GM18526 (cell line): Measurements from ENCODE around the gene CTTNBP2.

Experiments
- POLR2A ChIP-seq: IDR thresholded peaks from 3 replicates; pipeline ENCODE4 v1.6.1; 2011; ENCODE audit not compliant: insufficient read length; ENCODE audit errors: extremely low read depth

CTTNBP2 gene

DNA sequence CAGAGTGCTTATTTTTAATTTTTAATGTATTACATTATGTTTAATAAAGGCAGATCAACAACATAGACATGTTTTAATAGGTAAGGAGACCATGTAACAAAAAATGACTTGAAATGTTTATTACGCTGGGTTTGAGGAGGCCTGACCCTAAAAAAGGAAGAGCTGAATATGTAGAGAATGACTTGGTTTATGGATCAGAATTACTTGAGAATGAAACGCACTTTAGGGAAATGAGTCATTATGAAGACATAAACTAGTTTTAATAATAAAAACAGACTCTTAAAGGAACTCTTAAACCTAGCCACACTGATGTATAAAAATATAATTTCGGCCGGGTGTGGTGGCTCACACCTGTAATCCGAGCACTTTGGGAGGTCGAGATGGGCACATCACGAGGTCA is 56.5 kb downstream of the CTTNBP2 start:
- no peak for TF ChIP-seq POLR2A

DNA sequence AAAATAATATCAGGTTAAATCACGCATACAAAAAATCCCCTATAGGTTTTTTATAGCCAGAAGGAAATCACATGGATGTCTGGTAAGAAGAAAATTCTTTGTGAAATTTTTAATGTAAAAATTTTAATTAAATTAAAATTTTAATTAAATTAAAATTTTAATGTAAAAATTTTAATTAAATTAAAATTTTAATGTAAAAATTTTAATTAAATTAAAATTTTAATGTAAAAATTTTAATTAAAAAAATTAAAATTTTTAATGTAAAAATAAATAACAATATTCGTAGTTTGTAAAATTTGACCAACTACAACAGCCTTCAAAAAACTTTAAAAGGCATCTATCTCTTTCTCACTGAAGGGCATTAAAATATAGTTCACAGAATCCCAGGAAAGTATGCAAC is 61.5 kb downstream of the CTTNBP2 start:
- TF ChIP-seq POLR2A: no peak

DNA sequence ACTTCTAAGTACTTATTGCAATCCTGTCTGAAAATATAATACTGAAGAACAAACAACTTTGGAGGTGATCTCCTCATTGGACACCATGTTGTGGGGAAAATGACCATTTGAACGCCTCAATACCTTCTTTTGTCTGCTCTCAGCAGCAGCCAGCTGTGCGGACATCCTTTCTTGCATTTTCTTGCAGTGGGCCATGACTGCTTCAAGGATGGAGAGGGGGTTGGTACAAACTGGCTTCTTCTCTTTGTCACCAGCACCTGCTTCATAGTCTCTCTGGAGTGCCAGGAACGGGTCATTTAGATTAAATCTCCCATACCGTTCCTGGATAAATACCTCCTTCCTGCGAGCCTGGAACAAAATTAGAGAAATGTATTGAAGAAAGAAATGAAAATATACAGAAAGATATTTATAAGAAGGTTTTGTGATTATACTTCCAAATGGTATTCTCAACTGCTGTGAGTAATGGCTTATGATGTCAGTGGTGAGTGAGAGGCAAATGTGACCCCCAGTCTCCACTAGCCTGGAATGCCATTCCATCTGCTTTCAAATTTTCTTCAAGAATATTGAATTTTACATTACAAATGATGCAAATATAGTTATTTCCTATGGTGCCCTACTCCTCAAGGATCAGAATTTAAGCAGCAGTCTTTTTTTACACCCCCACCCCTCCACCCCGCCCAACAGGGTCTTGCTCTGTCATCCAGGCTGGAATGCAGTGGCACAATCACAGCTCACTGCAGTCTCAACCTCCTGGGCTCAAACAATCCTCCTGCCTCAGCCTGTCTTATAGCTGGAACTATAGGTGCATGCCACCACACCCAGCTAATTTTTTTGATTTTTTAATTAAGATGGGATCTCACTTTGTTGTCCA is 62.4 kb downstream of the CTTNBP2 start:
- no peak for TF ChIP-seq POLR2A

DNA sequence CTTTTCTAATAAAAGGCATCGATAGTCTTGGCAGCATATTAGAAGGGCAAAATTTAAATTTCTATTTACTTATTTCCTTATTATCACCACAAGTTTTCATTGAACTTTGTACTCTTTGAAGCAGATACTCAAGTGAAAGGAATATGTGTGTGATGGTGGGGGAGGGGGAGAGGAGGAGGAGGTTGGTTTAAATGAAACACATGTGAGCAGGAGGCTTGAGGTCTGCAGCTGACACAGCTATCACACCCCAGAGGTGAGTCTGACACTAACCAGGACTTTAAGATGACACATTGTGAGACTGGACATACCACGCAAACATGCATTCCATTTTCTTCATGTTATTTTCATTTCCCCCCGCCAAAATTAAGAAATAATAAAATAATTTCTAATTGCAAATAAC is 63.3 kb downstream of the CTTNBP2 start:
- no peak for TF ChIP-seq POLR2A

DNA sequence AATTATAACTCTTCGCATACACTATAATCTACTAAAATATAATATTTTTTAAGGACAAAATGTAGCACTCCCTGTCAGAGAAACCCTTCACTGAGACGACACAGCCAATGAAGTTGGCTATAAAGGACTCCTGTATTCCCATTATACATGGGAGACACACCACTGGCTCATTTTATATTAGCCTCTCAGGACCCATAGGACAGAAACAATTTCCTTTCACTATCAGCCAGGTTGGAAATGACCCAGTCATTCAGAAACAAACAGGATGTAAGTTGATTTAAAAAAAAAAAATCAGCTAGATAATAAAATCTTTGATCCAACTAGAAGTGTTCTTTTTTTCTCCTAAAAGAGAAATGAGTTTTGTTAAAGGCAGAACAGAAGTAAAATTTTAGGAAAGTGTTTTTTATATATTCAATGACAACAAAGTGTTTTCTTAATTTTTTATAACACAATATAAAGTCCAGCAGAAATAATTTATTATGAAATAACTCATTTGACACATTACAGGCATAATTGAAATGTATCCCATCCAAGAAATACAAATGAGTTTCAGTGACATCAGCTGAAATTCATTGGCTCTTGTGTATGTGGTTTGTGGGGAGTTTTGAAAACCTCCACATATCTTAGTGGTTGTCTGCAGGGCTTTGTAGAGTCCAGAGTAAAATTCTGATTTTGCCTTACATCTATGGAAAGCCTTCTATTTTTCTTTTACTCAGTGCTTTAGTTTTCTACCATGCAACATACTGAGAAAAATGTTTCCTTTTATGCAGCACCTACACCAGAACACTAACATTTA is 64.1 kb downstream of the CTTNBP2 start:
- TF ChIP-seq POLR2A: no peak

DNA sequence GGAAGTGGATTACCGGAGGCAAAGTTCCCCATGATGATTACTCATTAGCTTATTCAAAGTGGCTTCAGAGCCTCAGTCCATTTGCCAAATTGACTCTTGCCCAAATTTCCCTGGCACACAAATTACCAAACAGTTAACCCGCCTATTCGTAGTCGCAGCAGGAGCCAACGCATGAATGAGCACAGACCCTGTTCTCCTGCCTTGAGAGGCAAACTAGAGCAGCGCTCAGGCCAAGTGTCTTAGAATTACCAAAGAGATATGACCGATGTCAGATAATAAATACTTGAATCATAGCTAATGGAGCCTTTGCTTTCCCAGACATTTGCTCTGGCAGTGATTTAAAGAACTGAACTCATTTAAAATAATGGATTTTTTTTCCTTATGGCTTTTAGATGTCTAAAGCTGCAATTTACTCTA is 64.9 kb downstream of the CTTNBP2 start:
- TF ChIP-seq POLR2A: no peak

DNA sequence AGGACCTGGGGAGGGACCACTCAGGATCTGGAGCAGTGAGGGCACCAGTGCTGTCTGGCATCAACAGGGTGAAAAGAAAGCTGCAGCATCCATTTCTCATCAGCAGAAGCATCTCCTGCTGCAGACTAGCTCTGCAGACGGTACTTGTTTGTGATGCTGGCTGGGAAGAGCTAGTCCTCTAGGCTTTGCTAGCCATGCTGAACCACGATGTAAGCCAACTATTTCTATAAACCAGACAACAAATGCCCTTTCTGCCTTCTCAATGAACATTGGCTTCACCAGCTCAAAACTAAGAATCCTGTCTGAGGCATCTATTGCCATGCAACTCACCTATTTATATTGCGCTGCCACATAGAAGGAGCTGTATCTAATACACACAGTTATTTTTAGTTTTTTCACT is 65.6 kb downstream of the CTTNBP2 start:
- no peak for TF ChIP-seq POLR2A

DNA sequence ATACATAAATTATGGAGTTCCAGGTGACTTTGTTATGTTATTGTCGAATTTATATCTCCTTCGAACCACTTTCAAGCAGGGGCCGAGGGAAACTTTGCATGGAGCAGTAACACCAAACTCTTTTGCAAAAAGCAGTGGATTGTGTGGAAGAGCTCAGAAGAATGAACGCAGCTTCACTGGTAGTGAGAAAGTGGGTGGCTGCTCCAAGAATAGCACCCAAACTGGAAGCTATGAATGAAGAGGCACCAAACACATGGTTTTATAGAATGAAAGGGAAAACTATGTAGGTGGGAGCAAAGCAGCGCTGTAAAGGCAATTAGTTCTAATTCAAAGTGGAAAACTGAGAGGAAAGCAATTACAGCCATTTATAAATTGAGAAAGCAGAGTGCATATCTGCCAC is 67.2 kb downstream of the CTTNBP2 start:
- no peak for TF ChIP-seq POLR2A

DNA sequence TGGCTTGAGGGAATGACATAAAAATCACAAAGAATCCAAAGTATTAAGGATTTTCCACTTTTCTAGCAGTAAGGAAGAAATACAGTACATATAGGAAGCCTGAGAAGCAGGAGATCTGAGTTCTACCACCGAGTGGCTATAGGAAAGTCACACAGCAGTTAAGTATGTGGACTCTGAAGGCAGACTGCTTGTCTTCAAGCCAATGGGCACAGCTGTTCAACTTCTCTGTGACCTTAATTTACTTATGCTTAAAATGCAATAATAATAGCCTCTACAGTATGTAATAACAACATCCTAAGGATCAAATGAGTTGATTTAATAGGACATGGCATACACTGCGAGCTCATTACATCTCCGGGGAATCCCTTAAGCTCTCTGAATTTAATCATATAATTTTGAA is 68.0 kb downstream of the CTTNBP2 start:
- TF ChIP-seq POLR2A: no peak

DNA sequence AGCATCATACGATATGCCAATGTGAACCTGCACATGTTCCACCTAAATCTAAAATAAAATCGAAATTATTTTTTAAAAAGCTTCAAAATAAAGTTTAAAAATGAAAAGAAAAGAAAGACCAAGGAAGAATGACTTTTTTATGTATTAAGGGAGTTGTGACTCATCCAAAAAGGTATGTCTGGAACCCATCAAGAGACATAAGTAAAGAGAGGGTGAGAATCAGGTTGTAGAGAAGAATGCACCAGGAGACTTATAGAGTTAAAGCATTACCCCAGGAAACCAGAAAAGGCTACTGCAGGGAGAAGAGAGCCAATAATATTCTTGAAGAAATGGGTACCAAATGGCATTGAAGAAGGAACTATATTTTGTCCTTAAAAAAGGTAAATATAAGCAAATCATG is 69.8 kb downstream of the CTTNBP2 start:
- TF ChIP-seq POLR2A: no peak

DNA sequence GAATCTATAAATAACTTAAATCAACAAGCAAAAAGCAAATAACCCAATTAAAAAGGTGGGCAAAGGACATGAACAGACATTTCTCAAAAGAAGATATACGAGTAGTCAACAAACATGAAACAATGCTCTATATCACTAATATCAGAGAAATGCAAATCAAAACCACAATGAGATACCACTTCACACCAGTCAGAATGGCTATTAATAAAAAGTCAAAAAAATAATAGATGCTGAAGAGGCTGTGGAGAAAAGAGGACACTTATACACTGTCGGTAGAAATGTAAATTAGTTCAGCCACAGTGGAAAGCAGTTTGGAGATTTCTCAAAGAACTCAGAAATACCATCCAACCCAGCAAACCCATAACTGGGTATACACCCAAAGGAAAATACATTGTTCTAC is 70.6 kb downstream of the CTTNBP2 start:
- no peak for TF ChIP-seq POLR2A

DNA sequence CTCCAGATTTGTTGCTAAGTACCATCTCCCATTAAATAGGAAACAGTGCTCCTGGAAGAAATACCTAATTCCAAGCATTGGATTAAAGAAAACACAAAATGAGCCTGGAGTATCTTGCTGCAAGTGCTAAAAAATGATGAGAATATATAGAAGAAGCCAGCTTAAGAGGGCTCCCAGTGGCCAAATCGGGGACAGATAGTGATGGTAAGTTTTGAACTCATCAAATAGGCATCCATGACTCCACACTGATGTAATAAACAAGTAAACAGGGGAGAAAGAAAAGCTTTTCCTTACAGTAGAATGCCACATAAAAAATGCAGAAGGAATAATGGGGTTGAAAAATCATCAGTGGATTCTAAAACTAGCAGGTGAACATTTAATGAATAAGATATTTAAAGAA is 72.4 kb downstream of the CTTNBP2 start:
- no peak for TF ChIP-seq POLR2A

DNA sequence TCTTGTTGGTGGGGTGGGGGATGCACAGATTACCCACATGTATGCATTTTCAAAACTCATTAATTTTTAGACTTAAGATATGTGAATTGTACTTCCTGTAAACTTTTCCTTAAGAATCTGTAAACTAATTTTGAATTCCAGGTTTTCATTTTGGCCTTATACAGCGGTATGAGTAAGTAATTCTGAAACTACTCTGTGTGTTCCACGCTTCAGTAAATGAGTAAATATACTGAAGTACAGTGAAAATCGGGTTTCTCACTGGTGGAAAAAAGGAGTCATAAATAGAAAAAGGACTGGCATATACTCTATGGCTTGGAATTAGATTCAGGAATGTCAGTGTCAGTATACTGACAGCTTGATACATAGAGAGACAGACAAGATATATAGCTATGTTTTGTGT is 72.8 kb downstream of the CTTNBP2 start:
- no peak for TF ChIP-seq POLR2A

DNA sequence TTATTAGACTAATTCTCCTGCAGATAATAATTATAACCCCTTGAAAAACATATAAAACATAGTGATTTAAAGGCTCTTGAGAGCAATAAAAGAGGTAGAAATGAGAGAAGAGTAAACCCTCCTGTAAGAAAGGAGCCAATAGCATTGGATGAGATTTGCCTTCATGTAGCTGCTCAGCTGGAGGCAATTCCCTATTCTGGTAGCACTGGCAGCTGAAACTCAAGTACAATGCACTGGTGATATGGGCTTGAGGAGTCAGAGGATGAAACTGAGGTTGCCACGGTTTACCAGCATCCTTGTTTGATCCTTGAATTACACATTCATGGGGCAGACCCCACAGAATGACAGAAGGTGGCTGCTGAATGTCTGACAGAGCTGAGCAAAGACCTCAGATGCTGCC is 76.4 kb downstream of the CTTNBP2 start:
- TF ChIP-seq POLR2A: no peak

DNA sequence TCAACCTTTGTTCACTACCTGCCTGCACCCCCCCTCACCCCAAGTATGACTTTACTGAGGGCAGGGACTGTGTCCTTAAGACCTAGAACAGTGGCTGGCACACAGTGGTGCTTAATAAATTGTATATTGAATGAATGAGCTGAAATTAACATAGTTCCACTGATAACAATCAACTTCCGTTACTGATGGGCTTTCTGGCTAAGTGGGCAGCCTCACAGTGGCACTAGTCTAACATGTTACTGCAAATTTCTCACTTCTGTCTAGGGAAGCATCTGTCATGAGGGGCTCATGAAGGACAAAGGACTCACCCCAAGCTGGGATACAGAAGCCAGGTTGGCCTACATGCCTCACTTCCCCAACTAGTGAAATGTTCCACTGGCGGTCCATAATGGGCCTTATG is 79.3 kb downstream of the CTTNBP2 start:
- TF ChIP-seq POLR2A: no peak

DNA sequence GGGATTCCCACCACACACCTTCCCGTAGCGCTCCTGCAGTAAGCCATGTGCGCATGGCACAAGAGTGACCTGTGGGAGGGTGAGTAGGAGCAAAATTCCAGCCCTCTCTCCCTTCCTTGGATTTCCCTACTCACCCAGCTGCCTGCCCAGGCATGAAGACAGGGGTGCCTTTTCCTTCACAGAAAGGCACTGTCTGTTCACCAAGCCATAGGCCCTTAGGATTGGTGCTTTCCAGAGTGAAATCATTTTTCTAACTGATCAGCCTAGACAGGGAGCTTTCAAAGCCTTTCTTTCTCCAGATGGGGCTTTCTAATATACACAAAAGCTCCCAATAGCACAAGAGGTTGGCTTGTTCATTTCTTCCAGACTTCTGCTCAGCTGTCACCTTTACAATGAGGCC is 79.7 kb downstream of the CTTNBP2 start:
- no peak for TF ChIP-seq POLR2A

DNA sequence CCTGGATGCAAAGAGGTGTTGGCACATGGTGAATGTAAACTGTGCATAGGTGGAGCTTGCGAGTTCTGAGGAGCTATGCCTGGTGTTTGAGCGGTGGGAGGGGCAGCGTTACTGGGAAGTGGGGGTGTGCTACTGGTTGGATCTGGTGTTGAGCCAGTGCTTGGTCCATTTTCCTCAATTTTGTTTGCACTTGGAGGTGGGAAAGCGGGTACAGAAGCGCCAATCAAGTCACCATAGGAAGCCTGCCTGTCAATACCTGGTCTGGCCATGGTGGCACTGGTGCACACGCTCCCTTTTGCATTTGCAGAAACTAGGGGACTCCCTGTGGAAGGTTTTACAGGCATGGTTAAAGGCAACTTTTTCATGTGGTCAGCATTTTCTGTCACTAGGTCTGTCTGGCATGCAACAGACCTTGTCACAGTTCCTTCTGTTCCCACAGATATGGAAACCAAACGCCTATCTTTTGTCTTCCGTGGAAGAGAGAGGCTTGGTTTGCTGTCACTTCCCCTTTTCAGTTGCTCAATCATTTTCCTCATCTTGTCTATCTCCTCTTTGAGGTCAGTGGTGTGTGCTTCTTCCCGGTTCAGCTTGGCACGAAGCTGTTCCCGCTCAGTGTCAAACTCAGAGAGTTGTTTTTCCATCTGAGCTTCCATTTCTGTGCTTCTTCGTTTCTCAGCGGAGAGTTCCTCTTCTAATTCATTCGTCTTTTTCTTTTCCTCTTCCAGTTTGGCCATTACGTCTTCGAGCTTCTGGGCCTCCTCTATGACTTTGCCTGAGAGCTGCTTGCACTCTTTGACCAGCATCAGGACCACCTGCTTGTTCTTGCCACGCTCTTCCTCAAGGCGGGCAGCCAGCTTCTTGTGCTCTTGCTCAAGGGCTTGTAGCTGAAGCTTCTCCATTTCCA is 81.1 kb downstream of the CTTNBP2 start:
- no peak for TF ChIP-seq POLR2A
